ENCODE measurements around the gene GNAO1. TPM values are rescaled to one million over a fixed set of nuclear protein-coding genes. Genes with fewer than 3 reads are reported as not detected.

GNAO1 gene
- total RNA-seq, 6 experiments from 2014 or later: 18.2 to 45.1 (median 21.5) TPM

DNA sequence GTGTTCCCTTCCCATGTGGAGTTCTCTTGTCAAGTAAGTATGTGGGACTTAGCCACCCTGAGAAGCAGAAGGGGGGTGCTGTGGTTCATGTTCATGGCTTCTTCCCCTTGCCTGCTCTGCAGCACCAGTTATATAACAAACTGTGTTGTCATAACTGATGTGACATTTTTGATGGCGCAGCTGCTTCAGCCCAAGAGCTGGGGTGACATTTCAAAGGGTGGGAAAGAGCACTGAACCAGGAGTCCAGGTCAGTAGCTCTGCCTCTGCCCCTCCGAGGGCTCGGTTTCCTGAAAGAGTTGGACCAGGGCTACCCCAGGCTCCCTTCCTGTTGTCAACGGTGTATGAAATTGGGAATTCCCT lies 7.4 kb downstream of the GNAO1 start:
- Histone ChIP-seq H3K4me1 (peaks cover 0 to 56% (median 26%) of the 10 kb centered on the region in 4 donors), H3K9me3 (no peaks in the 10 kb centered on the region), H3K27me3 (no peaks in the 10 kb centered on the region), H3K36me3 (no peaks in the 10 kb centered on the region), H3K27ac (no peak overlapping the region), H3K4me3 (no peak overlapping the region)
- DNase-seq: no peak
- TF ChIP-seq POLR2A (IDR thresholded peaks at IDR 0.05): no peak
- TF ChIP-seq, protein P1, sequence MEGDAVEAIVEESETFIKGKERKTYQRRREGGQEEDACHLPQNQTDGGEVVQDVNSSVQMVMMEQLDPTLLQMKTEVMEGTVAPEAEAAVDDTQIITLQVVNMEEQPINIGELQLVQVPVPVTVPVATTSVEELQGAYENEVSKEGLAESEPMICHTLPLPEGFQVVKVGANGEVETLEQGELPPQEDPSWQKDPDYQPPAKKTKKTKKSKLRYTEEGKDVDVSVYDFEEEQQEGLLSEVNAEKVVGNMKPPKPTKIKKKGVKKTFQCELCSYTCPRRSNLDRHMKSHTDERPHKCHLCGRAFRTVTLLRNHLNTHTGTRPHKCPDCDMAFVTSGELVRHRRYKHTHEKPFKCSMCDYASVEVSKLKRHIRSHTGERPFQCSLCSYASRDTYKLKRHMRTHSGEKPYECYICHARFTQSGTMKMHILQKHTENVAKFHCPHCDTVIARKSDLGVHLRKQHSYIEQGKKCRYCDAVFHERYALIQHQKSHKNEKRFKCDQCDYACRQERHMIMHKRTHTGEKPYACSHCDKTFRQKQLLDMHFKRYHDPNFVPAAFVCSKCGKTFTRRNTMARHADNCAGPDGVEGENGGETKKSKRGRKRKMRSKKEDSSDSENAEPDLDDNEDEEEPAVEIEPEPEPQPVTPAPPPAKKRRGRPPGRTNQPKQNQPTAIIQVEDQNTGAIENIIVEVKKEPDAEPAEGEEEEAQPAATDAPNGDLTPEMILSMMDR (IDR thresholded peaks at IDR 0.05): no peak
- no peak for ATAC-seq
- intact Hi-C loops (cut with DNase I): no loop called here
- WGBS (ENCODE audit: insufficient coverage, low coverage, low lambda C conversion rate, missing lambda C conversion rate): 56% methylated on average over 4 of the region's 4 CpGs

DNA sequence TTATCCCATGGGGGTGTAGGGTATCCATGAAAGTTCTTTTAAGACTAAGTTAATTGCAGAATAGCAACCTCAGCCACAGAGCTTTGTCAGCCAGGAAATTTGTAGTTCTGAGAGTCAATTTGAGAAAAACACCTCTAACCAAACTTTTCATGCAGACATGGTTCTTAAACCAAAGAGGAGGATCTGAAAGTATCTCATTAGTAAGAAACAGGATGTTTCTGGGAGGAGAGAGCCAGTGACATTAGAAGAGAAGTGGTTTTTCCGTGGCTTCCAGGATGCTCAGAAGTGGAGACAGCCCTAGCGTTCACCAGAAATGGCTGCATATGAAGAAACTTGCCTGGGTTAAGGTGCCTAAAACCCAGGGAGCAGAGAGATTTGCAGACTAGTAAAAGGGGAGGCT lies 7.9 kb downstream of the GNAO1 start:
- intact Hi-C loops (cut with DNase I): no loop called here
- no peak for DNase-seq
- no peak for ATAC-seq
- Histone ChIP-seq H3K4me1 (peaks cover 0 to 52% (median 26%) of the 10 kb centered on the region in 4 donors), H3K27me3 (no peaks in the 10 kb centered on the region), H3K36me3 (no peaks in the 10 kb centered on the region), H3K9me3 (no peaks in the 10 kb centered on the region), H3K4me3 (no peak overlapping the region), H3K27ac (no peak overlapping the region)
- 55% methylated on average over 2 of the region's 2 CpGs for WGBS (ENCODE audit: insufficient coverage, low coverage, low lambda C conversion rate, missing lambda C conversion rate)
- TF ChIP-seq, protein P1 (IDR thresholded peaks at IDR 0.05): no peak
- TF ChIP-seq POLR2A (IDR thresholded peaks at IDR 0.05): no peak

DNA sequence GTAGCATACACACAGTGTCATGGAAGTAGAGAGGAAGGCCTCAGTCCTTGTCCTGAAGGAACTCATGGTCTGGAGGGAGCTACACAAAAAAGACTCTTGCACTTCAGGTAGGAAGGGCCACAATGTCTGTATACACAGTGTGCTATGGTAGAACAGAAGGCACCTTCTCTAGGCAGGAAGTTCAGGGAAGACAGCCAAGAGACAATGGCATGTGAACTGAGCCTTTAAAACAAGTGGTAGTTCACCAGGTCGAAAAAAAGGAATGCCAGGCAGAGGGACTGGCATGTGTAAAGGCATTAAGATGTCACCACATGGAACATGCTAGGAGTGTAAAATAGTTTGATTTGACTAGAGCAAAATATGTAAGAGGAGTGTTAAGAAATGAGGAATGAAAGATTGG lies 9.7 kb downstream of the GNAO1 start:
- Histone ChIP-seq H3K4me1 (peaks cover 0 to 35% (median 19%) of the 10 kb centered on the region in 4 donors), H3K4me3 (no peak overlapping the region), H3K36me3 (no peaks in the 10 kb centered on the region), H3K27me3 (no peaks in the 10 kb centered on the region), H3K9me3 (no peaks in the 10 kb centered on the region), H3K27ac (peak overlapping the region in 1 of 3 donors; percentile 16)
- WGBS (ENCODE audit: insufficient coverage, low coverage, low lambda C conversion rate, missing lambda C conversion rate): 27% methylated on average over 1 of the region's 1 CpG
- TF ChIP-seq POLR2A (IDR thresholded peaks at IDR 0.05): no peak
- TF ChIP-seq, protein P1 (IDR thresholded peaks at IDR 0.05): no peak
- DNase-seq: no peak
- intact Hi-C loops (cut with DNase I): no loop called here
- peak in 3 of 4 donors; percentile 16 to 34 (median 20) for ATAC-seq

DNA sequence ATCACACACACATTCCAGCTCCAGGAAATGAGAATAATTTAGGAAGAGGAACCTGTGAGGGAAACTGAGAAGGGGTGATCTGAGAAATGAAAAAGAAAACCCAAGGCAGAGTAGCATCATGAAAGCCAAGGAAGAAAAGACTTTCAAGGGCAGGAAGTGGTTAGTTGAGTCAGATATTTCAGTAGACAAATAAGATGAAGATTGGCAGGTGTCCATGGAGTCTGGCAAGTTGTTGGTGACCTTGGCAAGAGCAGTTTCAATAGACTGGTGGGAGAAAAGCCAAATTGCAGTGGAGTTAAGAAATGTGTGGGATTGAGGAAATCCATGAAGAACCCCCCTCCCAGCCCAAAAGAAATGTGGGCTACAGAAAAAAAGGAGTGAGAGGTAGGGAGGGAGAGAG lies 10.7 kb downstream of the GNAO1 start:
- H3K9me3 ChIP-seq: no peaks in the 10 kb centered on the region
- no peak overlapping the region for H3K4me3 ChIP-seq
- H3K4me1 ChIP-seq: peaks cover 0 to 26% (median 14%) of the 10 kb centered on the region in 4 donors
- DNase-seq (peak in 1 of 3 donors; percentile 73), ATAC-seq (peak; percentile 38 to 75 (median 65))
- no peak for TF ChIP-seq POLR2A (IDR thresholded peaks at IDR 0.05)
- TF ChIP-seq, protein P1 (IDR thresholded peaks at IDR 0.05): no peak
- intact Hi-C loops (cut with DNase I): no loop called here
- H3K36me3 ChIP-seq: no peaks in the 10 kb centered on the region
- peak overlapping the region in 1 of 3 donors; percentile 16 for H3K27ac ChIP-seq
- H3K27me3 ChIP-seq: no peaks in the 10 kb centered on the region

DNA sequence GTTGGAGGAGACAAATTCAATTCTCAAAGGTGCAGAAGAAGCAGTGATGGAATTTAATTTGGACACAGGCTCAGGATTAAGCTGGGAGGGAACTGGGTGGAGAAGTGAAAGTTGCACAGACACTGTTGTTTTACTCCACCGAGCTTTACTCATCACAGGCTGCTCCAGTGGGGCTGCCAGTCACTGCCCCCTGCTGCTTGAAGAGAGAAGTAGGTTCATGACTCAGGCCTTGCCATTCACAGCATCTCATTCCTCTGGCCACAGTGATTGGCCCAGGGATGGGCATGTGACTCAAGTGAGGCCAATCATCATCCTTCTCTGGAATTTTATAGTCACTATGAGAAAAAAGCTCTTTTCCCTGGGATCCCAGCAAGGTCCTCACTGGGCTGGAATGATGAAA lies 11.8 kb downstream of the GNAO1 start:
- intact Hi-C loops (cut with DNase I): no loop called here
- WGBS (ENCODE audit: insufficient coverage, low coverage, low lambda C conversion rate, missing lambda C conversion rate): 20% methylated on average over 1 of the region's 1 CpG
- no peaks in the 10 kb centered on the region for H3K9me3 ChIP-seq
- DNase-seq: peak in 1 of 3 donors; percentile 39
- H3K36me3 ChIP-seq: no peaks in the 10 kb centered on the region
- H3K27me3 ChIP-seq: no peaks in the 10 kb centered on the region
- peaks cover 0 to 24% (median 14%) of the 10 kb centered on the region in 4 donors for H3K4me1 ChIP-seq
- H3K4me3 ChIP-seq: no peak overlapping the region
- no peak for TF ChIP-seq POLR2A (IDR thresholded peaks at IDR 0.05)
- TF ChIP-seq, protein P1 (IDR thresholded peaks at IDR 0.05): peak; percentile 30 to 57 (median 40)
- no peak overlapping the region for H3K27ac ChIP-seq
- peak; percentile 71 to 92 (median 82) for ATAC-seq
